ENCODE results near the gene SELENOV. TPM values are rescaled to one million over a fixed set of nuclear protein-coding genes. Genes with fewer than 3 reads are reported as not detected.

The SELENOV gene
- polyA plus RNA-seq, 1 experiment: not detected

DNA sequence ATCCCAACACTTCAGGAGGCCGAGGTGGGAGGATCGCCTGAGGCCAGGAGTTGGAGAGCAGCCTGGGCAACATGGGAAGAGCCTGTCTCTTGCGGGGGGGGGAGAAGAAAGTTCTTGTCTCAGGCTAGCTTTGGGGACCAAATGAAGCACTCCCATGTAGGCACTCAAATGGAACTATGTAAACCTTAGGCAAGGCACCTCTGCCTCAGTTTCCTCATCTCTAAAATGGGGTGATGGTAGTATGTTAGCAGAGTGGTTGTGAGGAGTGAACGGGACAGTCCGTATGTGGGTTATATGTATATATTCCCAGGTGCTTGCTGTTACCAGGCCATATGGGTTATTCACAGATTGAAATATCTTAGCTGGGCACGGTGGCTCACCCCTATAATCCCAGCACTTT is 22.7 kb upstream of the SELENOV start:
- no peaks in the 10 kb centered on the region for H3K9me3 ChIP-seq (ENCODE audit: control insufficient read depth, insufficient read depth, low read length)
- no peak for DNase-seq (ENCODE audit: low read depth, low spot score)
- TF ChIP-seq, protein P1, sequence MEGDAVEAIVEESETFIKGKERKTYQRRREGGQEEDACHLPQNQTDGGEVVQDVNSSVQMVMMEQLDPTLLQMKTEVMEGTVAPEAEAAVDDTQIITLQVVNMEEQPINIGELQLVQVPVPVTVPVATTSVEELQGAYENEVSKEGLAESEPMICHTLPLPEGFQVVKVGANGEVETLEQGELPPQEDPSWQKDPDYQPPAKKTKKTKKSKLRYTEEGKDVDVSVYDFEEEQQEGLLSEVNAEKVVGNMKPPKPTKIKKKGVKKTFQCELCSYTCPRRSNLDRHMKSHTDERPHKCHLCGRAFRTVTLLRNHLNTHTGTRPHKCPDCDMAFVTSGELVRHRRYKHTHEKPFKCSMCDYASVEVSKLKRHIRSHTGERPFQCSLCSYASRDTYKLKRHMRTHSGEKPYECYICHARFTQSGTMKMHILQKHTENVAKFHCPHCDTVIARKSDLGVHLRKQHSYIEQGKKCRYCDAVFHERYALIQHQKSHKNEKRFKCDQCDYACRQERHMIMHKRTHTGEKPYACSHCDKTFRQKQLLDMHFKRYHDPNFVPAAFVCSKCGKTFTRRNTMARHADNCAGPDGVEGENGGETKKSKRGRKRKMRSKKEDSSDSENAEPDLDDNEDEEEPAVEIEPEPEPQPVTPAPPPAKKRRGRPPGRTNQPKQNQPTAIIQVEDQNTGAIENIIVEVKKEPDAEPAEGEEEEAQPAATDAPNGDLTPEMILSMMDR (IDR thresholded peaks at IDR 0.05; ENCODE audit: low read depth, low read length): no peak
- peaks cover 3% of the 10 kb centered on the region for H3K27me3 ChIP-seq (ENCODE audit: control insufficient read depth, insufficient read depth, low read length)
- no peak overlapping the region for H3K4me3 ChIP-seq (ENCODE audit: low read depth, low read length)
- CTCF ChIA-PET: interaction anchor here (1.0 kb wide), 1 partner anchor 11 kb away, joined by 4 read pairs; no protein-coding TSS in a partner anchor
- H3K27ac ChIP-seq (ENCODE audit: low read depth, low read length): no peak overlapping the region
- POLR2A ChIA-PET: no interaction called here

DNA sequence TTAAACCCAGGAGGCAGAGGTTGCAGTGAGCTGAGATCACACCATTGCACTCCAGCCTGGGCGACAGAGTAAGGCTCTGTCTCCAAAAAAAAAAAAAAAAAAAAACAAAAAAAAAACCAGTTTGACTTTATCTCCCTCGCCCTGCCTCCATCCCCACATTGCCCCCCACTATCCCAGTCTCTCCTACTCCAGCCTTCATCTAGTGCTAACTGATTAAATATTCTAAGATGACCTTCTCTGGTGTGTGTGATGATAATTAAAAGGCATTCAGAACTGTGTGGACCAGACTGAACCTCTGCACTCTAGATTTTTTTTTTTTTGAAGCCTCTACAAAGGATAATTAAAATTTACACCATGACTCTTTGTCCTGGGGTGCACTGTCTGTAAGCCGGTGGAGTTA is 22.2 kb upstream of the SELENOV start:
- no peak for DNase-seq (ENCODE audit: low read depth, low spot score)
- H3K27ac ChIP-seq (ENCODE audit: low read depth, low read length): no peak overlapping the region
- TF ChIP-seq, protein P1 (IDR thresholded peaks at IDR 0.05; ENCODE audit: low read depth, low read length): no peak
- no peaks in the 10 kb centered on the region for H3K9me3 ChIP-seq (ENCODE audit: control insufficient read depth, insufficient read depth, low read length)
- POLR2A ChIA-PET: no interaction called here
- CTCF ChIA-PET: interaction anchor here (1.0 kb wide), 1 partner anchor 10 kb away, joined by 4 read pairs; no protein-coding TSS in a partner anchor
- H3K4me3 ChIP-seq (ENCODE audit: low read depth, low read length): no peak overlapping the region
- peaks cover 5% of the 10 kb centered on the region for H3K27me3 ChIP-seq (ENCODE audit: control insufficient read depth, insufficient read depth, low read length)

DNA sequence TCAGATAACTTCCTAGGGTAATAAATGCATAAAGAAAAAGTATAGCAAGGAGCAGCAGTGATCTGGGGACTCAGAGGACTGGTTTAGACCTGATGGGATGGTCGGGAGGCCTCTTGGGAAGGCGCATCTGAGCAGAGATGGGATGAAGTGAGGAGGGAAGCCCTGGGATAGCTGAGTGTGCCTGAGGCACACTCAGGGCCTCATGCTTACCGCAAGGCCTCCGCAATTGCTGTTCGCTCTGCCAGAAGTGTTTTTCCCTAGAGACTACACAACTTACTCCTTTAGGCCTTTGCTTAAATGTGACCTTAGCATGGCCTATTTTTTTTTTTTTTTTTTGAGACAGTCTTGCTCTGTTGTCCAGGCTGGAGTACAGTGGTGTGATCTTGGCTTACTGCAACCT is 20.3 kb upstream of the SELENOV start:
- CTCF ChIA-PET: interaction anchor here (0.6 kb wide), 1 partner anchor 9 kb away, joined by 4 read pairs; no protein-coding TSS in a partner anchor
- POLR2A ChIA-PET: interaction anchor here (0.7 kb wide), 1 partner anchor 14 kb away, joined by 3 read pairs; the partner anchor contains the start of gene TIMM50

DNA sequence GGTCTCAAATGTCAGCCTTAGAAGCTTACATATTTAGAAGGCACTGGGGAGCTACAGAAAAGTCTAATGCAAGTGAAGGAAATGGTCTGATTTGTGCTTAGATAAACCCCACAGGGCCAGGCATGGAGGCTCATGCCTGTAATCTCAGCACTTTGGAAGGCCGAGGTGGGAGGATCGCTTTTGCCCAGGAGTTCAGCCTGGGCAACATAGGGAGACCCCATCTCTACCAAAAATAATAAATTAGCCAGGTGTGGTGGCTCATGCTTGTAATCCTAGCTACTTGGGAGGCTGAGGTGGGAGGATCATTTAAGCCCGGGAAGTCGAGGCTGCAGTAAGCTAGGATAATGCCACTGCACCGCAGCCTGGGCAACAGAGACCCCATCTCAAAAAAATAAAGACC is 18.9 kb upstream of the SELENOV start:
- no peak for DNase-seq (ENCODE audit: low read depth, low spot score)
- Histone ChIP-seq H3K4me3 (ENCODE audit: low read depth, low read length) (no peak overlapping the region), H3K9me3 (ENCODE audit: control insufficient read depth, insufficient read depth, low read length) (no peaks in the 10 kb centered on the region), H3K27ac (ENCODE audit: low read depth, low read length) (no peak overlapping the region), H3K27me3 (ENCODE audit: control insufficient read depth, insufficient read depth, low read length) (peaks cover 33% of the 10 kb centered on the region)
- ChIA-PET CTCF (interaction anchor here (0.6 kb wide), 1 partner anchor 70 kb away, joined by 3 read pairs; no protein-coding TSS in a partner anchor), POLR2A (no interaction called here)
- TF ChIP-seq, protein P1 (IDR thresholded peaks at IDR 0.05; ENCODE audit: low read depth, low read length): no peak

More for the DNA sequence above, 20.3 kb upstream of the SELENOV start:
- no peak for DNase-seq (ENCODE audit: low read depth, low spot score)
- no peak overlapping the region for H3K4me3 ChIP-seq (ENCODE audit: low read depth, low read length)
- H3K9me3 ChIP-seq (ENCODE audit: control insufficient read depth, insufficient read depth, low read length): no peaks in the 10 kb centered on the region
- peaks cover 21% of the 10 kb centered on the region for H3K27me3 ChIP-seq (ENCODE audit: control insufficient read depth, insufficient read depth, low read length)
- no peak overlapping the region for H3K27ac ChIP-seq (ENCODE audit: low read depth, low read length)
- TF ChIP-seq, protein P1 (IDR thresholded peaks at IDR 0.05; ENCODE audit: low read depth, low read length): no peak

DNA sequence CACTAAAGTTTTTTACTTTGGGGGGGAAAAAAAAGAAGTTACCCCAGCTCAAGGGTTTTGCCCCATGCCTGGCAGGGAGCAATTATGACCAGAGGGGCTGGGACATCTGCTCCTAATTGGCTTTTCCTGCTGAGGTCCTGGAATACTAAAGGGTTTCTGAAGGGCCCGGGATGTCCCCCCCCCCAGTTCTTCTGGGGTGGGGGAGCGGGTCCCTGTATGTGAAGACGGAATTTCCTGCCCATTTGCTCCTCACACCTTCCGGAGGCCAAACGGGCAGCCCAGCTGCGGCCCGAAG is 17.3 kb upstream of the SELENOV start:
- TF ChIP-seq, protein P1 (IDR thresholded peaks at IDR 0.05; ENCODE audit: low read depth, low read length): no peak
- no peak for DNase-seq (ENCODE audit: low read depth, low spot score)
- CTCF ChIA-PET: interaction anchor here (1.2 to 1.9 kb wide), 4 partner anchors 18 to 57 kb away, joined by 4 to 15 read pairs (median 4); partner anchors contain the start of genes EID2B and SELENOV

More for the DNA sequence above, 17.3 kb upstream of the SELENOV start:
- Histone ChIP-seq H3K9me3 (ENCODE audit: control insufficient read depth, insufficient read depth, low read length) (no peaks in the 10 kb centered on the region; the same call in 1 of the 2 replicates), H3K27ac (ENCODE audit: low read depth, low read length) (no peak overlapping the region), H3K4me3 (ENCODE audit: low read depth, low read length) (no peak overlapping the region), H3K27me3 (ENCODE audit: control insufficient read depth, insufficient read depth, low read length) (peaks cover 38% of the 10 kb centered on the region)
- POLR2A ChIA-PET: interaction anchor here (1.6 kb wide), 1 partner anchor 62 kb away, joined by 8 read pairs; the partner anchor contains the start of gene RPS16

Data from AG04450 (cell line).